GM18511 (cell line): ENCODE measurements around the gene AUTS2.

Source experiments
- ATAC-seq: cut with Tn5 transposase; IDR thresholded peaks from one replicate; pipeline ENCODE4 v1.9.1; 2021; ENCODE audit warnings: mild to moderate bottlenecking, moderate library complexity; ENCODE audit not compliant: unreplicated experiment

AUTS2 gene

DNA sequence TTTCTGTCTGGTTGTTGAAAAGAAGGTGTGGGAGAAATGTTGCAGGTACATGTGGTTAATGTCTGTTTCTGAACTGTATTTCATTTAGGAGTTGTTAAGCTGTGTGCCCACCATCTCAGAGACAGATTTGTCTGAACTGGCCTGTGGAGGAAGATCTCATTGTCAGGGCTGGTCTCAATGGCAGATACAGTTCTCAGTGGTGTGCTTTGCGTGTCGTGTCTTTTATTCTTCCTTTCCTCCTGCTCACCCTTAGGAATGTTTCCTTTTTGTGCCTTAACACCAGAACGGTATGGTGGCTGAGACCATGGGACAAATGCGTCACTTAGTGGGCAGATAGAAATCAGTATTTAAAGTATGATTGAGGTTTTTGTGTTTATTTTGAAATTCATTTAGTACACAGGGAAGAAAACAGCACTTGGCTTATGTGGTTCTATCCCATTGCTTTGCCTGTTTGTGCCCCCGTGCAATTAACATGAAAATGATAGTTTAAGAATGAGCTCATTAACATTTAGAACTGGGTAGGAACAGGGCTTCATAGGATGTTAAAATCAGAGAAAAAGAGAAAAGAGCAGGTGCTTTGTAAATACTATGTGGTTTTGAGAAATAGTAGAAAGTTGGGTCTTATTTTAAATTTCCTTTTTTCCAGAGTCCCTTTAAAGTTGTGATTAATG, 112.6 kb downstream of the AUTS2 start:
- ATAC-seq: no peak

DNA sequence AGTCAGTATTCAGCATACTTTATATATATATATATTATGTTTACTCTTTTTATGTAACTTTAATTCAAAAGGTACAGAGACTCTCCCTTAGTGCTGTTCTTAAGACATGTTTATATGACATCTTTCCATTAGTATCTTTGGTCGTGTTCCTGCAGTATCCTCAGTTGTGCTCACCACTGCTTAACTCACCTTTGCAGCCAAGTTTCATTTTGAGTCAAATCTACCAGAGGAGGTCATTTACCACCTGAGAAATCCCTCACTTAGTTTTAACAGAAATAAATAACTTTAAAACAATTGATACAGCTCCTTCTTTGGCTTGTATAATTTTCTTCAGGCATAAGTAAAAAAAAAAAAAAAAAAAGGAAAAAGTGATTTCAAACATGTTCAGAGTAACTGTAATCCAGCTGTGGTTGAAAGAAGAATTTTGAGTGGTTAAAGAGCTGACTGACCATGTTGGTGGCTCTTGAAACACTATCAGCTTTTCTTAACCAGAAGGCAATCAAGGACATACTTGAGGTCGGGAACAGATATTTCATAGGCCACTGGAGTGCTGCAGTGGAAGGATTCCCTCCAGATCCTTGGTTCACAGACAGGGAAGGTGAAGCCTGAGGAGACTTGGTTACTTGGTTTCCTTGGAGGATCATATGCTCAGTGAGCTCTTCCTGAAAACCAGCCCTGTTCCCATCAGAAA, 116.8 kb downstream of the AUTS2 start:
- peak; percentile 80 for ATAC-seq

DNA sequence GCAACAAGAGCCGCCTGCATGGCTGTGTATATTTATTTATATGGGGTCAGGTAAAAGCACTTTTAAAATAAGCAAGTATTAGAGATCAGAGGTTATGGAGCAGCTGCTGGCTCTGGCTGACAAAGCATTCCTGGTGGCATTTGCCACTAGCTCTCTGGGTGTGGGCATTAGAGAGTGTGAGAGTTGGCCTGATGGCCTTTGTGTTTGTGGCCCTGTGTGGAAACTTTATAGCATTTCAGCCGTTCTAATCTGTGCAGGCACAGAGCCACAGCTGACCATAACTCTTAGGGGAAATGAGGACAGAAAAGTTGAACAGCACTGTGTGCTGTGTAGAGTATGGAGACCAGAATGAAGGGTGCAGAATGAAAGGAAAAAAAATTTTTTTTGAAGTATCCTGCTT, 118.9 kb downstream of the AUTS2 start:
- no peak for ATAC-seq

DNA sequence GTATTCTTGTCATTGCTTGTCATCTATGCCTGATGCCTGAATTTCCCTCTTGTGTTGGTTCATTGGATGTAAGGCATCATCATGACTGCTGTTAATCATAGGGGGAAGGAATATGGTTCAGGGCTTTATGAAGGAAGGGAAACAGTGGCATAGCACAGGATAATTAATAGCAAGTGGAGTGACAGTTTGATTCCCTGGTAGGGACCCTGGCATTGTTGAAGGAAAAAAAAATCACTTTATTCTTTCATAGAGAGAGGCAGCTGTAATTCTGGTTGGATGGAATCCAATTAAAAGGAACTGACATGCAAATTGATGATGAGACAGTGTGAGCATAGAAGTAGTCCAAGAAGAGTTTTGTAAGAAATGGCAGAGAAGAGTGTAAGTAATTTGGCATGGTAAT, 121.4 kb downstream of the AUTS2 start:
- ATAC-seq: no peak

DNA sequence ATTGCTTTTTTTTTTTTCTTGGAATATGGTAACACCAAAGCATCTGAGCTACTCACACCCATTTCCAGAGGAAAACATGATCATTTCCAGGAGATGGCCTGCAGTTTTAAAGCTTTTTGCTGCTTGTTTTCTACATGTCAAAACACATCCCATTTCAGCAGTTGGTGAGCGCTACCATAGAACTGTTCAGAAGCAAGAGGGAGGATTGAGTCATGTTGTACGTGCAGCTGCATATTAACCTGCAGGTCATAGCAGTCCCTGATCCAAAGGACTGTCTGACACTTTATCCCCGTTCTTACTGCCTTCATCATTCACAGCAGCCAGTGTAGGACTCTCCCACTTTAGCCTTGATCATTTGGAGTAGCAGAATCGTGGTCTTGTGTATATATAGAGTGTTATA, 124.6 kb downstream of the AUTS2 start:
- no peak for ATAC-seq

DNA sequence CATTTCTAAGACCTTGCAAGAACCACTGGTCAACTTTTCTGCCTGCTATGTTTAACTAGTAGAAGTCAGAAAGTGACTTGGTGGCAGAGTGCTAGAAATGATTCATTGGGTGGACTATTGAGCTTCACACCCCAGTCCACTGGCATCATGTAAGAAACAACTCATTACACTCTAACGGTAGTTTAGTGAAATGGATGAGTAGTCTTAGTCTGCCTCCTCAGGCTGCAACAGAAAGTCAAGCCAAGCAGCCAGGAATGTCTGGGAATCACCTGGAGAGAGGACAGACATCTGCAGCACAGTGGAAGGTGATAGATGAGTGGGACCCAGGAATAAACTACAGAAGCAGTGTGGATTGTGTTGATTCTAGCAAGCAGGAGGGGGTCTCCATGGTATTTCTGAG, 125.4 kb downstream of the AUTS2 start:
- no peak for ATAC-seq

DNA sequence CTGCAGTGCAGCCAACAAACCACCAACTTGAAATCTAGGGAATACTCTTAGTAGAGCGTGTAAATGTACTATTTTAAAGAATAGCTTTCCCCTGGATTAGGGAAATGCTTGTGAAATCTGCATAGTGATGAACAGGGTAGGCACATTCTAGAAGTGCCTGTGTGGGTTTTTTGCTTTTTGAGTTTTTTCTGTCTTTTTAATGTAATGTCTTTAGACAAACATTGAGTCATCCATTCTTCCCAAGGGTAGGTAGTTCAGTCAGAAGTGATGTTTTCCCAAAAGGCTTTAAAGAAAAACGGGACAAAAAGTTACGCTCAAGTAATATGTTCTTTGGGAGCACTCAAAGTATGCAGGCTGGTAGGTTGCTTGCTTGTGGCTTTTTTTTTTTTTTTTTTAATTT, 130.0 kb downstream of the AUTS2 start:
- ATAC-seq: no peak

DNA sequence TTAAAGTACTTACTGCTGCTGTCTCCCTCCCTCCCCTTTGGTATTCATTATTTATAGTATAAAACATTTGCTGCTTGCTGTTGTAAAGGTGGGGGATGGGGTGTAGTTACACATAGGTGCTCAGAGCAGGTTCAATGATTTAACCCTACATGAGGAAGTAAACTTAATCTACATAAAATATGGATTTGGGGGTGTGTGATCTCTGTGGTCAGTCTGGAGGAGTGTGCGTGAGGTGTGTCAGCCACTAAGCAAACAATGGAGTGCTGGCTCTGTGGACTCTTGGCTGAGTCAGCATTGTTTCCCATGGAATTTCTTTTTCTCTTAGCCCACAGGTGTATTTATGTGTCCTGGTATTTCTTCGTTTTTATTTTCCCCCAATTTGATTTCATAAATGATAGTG, 133.9 kb downstream of the AUTS2 start:
- ATAC-seq: no peak

DNA sequence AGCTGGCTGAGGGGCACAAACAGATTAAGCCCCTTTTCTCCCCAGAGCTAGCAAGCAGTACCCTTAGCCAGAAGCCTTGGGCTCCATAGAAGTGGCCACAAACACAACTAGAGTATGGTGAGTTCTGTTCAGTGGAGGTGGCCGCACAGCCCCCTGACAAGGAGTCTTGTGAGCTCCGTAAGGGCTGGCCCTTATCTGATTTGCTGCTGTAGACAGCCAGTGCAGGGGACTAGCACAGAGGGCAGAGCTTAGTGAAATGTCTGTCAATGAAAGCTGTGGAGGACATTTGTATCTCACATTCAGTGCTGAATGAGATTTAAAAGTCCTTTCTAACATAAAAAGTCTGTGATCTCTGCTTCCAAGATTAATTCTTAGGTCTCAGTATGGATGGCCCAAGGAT, 137.3 kb downstream of the AUTS2 start:
- no peak for ATAC-seq

DNA sequence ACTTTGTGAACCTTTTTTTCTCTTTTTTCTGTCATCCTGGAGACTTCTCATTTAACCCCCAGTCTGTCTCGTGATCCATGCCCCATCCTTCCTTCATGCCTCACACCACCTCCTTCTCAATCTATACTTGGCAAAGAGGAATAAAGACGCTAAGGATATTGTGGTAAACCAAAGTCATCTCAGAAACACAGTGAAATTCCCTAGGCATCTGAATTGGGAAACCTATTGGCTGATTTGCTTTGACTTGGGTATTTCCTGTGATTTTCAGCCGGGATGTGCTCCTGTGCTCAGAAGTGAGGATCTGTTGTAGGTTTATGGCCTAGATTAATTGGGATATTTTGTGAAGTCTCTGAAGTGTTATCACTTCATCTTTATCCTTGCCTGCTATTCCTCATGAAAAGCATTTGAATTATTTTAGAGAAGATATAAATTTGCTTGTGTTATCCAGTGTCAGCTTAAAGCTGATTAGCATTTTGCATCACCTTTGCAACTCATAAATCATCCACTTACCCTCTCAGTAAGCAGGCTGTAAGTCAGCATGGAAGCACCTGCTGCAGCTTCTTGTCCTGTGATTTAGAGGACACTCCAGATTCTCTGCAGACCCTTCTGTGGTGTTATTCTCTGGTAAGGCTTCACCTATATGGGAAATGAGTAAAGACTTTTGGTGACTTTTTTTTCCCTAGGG, 138.0 kb downstream of the AUTS2 start:
- no peak for ATAC-seq

DNA sequence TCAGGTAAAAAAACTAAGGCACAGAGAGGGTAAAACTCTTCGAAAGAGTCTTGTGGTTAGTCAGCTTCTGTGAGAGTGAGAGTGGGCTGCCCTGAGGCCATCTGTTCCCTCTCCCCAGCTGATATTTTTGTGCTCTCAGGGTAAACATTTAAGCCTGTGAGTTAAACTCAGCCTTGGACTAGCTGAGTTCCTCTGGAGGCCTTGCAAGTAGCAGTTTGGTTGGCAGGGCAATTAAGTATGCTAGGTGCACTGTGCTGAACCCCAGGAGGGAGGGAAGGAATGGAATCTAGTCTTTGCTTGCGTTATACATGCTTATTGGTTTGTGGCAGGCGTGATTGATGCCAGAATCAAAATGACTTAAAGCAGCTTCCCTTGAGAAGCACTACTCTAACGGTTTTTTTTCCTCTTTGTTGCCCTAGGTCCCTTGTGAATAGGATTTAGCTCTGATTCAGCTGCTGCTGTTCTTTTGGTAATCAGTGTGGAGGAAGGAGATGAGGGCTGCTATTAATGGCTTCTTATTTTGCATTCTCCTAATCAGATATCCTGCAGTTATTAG, 140.2 kb downstream of the AUTS2 start:
- peak; percentile 70 for ATAC-seq

DNA sequence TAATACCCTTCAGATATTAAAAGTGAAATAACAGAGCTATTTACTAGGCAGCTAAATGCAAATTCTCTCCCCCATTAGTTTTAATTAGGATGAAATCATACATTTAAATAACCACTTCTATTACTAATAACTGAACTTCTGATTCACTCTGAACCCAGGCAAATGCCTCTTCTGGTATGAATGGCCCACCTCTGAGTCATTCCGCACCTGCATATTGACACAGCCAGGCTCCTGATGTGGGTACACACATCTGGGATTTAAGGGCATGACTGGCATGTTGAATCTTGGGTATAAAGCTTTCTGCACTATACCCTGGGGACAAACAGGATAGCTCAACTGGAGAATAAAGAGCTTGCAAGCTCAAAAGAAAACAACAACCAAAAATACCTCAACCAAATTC, 140.9 kb downstream of the AUTS2 start:
- peak; percentile 73 for ATAC-seq

DNA sequence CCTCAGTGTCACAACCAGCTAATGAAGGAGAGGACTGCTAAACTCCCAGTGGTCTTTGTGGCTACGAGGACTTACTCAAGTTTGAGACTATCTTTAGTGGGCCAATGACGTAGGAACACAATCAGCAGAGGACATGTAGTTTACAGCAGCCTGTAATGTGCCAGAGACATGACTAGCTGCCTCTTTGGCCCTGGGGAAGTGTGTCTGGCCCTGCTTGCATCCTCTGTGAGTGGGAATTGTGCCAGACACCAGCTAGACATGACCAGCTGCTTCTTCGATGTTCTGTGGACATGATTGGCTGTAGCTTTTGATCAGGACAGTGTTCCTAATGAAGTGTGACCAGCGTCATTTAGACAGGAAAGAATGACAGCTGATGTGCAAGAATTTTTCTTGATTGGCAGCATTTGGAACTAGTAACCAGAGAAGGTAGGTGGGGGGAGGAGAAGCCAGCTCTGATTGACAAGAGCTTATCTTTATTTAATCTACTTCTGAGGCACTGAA, 141.7 kb downstream of the AUTS2 start:
- peak; percentile 54 for ATAC-seq

DNA sequence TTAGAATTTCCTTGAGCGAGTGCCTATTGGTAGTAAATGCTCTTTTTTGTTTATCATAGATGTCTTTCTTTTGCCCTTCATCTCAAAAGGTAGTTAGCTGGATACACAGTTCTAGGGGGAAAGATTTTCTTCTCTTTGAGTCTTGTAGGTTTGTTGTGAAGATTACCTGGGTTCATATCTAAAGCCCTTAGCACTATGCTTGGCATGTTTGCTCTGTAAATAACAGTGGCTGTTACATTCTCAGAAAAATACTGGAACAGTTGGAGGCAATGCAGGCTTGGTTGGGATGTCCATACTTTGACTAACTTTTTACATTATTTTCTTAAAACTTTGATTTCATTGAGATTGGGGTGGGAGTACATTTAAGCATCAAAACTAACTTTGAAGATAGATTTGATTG, 144.0 kb downstream of the AUTS2 start:
- no peak for ATAC-seq

DNA sequence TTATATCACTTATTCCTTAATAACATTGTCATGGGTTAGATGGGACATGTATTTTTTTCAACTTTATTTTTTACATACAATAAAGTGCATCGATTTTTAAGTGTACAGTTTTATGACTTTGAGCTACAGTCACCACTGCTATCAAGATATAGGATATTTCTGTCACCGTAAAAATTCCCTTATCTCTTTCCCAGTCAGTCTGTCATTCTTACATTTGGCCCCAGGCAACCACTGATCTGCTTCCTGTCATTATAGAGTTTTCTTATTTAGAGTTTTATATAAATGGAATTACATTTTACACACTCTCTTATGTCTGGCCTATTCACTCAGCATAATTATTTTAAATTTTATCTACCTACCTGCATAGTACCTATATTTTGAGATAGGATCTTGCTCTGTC, 145.2 kb downstream of the AUTS2 start:
- no peak for ATAC-seq

DNA sequence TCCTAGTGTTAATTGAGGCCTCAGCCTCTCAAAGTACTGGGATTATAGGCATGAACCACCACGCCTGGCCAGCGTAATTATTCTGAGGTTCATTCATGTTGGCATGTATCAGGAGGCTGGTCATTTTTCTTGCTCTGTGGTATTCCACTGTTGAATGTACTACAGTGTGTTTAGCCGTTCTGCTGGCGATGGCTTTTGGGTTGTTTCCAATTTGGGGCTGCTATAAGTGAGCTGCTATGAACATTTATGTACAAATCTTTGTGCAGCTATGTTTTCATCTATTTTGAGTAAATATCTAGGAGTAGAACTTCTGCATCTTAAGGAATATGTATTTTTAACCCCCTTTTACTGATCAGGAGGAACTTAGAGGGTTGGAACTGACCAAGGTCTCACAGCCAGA, 145.8 kb downstream of the AUTS2 start:
- no peak for ATAC-seq

DNA sequence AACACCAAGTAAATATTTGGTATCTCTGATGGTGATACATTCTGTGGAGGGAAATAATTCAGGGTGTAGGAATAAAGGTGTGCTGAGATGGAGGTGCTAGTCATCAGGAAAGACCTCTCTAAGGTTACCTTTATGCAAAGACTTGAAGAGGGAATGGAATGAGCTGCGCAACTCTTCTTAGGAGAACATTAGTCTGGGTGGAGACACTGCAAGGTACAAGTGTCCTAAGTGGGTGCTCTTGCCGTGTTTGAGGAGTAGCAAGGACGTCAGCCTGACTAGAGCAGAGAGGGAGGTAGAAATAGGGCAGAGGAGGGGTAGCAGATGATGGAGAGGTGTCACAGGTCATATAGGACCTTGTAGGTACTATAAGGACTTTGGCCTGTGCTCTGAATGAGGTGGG, 148.1 kb downstream of the AUTS2 start:
- no peak for ATAC-seq

DNA sequence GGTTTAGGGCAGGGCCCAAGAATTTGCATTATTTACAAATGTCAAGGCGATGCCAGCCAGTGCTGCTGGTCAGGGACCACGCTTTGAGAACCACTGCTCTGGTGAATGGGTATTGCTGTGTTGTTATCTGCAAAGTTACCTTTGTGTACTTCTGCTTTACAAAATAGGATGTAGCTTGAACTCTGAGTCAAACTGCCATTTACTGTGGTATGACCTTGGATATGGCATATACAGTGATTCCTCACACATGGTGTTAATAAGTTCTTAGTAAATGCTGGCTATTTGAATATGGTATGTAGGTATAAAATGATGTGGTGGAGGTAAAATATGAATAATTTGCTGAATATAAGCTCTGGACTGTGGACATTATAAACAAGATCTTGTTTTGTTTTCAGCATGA, 148.9 kb downstream of the AUTS2 start:
- no peak for ATAC-seq

DNA sequence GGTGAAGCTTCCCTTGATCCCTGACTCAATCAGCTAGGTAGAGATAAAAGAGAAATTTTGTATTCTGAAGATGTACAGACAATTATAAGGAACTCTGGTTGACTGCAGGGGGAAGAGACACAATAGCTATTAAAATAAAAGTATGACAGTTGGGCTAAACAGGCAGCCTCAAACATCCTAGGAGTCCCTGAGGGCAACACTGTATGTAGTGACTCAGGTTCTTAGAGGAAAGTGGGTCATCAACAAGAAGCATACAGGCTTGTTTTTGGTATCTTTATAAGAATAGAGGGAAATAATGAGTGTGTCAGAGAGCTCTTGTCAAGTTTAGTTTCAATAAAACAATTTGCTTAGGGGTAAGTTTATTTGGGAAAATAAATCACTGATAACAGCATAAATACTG, 150.3 kb downstream of the AUTS2 start:
- no peak for ATAC-seq

DNA sequence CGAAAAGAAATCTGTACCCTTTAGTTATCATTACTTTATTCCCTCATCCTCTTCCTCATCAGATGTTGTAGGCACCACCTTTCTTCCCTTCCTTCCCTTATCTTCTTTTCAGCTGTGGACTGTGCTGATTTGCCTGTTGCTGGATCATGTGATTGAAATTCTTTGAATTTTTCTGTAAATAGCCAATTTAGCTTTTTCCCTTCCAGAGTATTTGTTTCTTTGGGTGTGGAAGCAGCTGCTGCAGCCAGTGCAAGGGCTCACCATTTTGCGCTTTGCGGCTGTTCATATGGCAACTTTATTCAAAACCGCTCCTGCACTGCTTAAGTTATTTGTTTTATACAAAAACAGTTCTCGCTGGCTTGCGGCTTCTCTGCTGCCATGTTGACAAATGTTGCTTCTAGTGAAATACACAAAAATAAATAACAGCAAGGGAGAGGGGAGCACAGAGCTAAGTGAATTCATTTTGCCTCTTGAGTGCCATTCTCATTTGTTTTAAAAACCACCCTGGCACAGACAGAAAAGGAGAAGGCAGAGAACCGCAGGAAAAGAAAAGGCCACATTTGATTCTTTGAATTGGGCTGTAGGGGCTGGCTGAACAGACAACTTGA, 151.2 kb downstream of the AUTS2 start:
- no peak for ATAC-seq

DNA sequence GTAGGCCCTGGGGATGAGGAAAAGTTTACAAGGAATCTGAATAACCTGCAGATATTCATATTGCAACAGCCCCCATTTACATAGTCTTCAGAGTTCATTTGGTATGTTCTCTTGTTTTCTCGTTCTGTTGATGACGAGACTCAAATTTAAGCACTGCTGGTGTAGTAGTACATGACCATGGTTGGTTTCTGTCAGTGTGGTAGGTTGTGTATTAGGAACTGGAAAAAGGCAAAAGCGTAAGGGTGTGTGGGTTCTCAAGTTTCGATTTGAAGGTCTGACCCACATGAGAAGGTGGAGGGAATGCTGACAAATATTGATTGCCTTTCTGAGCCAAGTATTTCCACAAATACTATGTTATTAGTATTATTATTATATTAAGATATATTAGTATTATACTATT, 151.7 kb downstream of the AUTS2 start:
- no peak for ATAC-seq
